H9 (cell line): ENCODE results near the gene RIOK1. TPM values are rescaled to one million over a fixed set of nuclear protein-coding genes. Genes with fewer than 3 reads are reported as not detected.
"Not testable (repeated sequence)": the region's sequence is repeated elsewhere in the genome, so short reads cannot be mapped to it uniquely, and the experiment has no call there.

Experiments
- DNase-seq: peaks from one replicate; pipeline ENCODE4 v3.0.0-alpha.2; 2017
- H2AFZ ChIP-seq: one replicate; pipeline ENCODE4 v1.6.1; 2013; ENCODE audit warnings: mild to moderate bottlenecking, low read length, control low read depth, moderate library complexity
- H2AK5ac ChIP-seq: 2 replicates; pipeline ENCODE4 v1.6.1; 2013; ENCODE audit warnings: low read length, control low read depth, mixed read lengths; ENCODE audit not compliant: insufficient read length
- H2BK120ac ChIP-seq: one replicate; pipeline ENCODE4 v1.6.1; 2013; ENCODE audit warnings: low read depth, mild to moderate bottlenecking, low read length, control low read depth, inconsistent platforms; ENCODE audit not compliant: poor library complexity, severe bottlenecking
- H2BK12ac ChIP-seq: 2 replicates; pipeline ENCODE4 v1.6.1; 2013; ENCODE audit warnings: low read length, control low read depth, mixed read lengths, low read depth; ENCODE audit not compliant: insufficient read length
- H2BK15ac ChIP-seq: 2 replicates; pipeline ENCODE4 v1.6.1; 2013; ENCODE audit warnings: low read depth, low read length, control low read depth
- H2BK20ac ChIP-seq: one replicate; pipeline ENCODE4 v1.6.1; 2013; ENCODE audit warnings: low read depth, mild to moderate bottlenecking, low read length, control low read depth, inconsistent platforms; ENCODE audit not compliant: poor library complexity, severe bottlenecking
- H2BK5ac ChIP-seq: 2 replicates; pipeline ENCODE4 v1.6.1; 2013; ENCODE audit warnings: low read length, control low read depth, mixed read lengths; ENCODE audit not compliant: insufficient read length
- H3K14ac ChIP-seq: 2 replicates; pipeline ENCODE4 v1.6.1; 2013; ENCODE audit warnings: low read length, control low read depth; ENCODE audit not compliant: insufficient read depth
- H3K18ac ChIP-seq: 2 replicates; pipeline ENCODE4 v1.6.1; 2013; ENCODE audit warnings: low read depth, mild to moderate bottlenecking, mixed read lengths, low read length, control low read depth; ENCODE audit not compliant: insufficient read length
- H3K23ac ChIP-seq: 2 replicates; pipeline ENCODE4 v1.6.1; 2013; ENCODE audit warnings: low read length, control low read depth, mixed read lengths, low read depth; ENCODE audit not compliant: insufficient read length
- H3K23me2 ChIP-seq: 2 replicates; pipeline ENCODE4 v1.6.1; 2013; ENCODE audit warnings: low read depth, mild to moderate bottlenecking, mixed read lengths, low read length, control low read depth; ENCODE audit not compliant: insufficient read length, poor library complexity, severe bottlenecking
- H3K27ac ChIP-seq: 2 replicates; pipeline ENCODE4 v1.5.1; 2013; ENCODE audit warnings: low read length, control low read depth, mixed read lengths, low read depth; ENCODE audit not compliant: insufficient read length
- H3K27me3 ChIP-seq: 2 replicates; pipeline ENCODE4 v1.6.1; 2013; ENCODE audit warnings: low read length, control low read depth, inconsistent platforms; ENCODE audit not compliant: insufficient read depth
- H3K4ac ChIP-seq: 2 replicates; pipeline ENCODE4 v1.6.1; 2013; ENCODE audit warnings: low read depth, mild to moderate bottlenecking, control low read depth, inconsistent platforms, low read length, moderate library complexity
- H3K4me1 ChIP-seq: 2 replicates; pipeline ENCODE4 v1.6.1; 2013; ENCODE audit warnings: low read length, control low read depth, inconsistent platforms; ENCODE audit not compliant: insufficient read depth
- H3K4me2 ChIP-seq: 2 replicates; pipeline ENCODE4 v1.6.1; 2013; ENCODE audit warnings: low read length, control low read depth, mixed read lengths; ENCODE audit not compliant: insufficient read length, insufficient read depth
- H3K56ac ChIP-seq: 2 replicates; pipeline ENCODE4 v1.6.1; 2013; ENCODE audit warnings: low read depth, mild to moderate bottlenecking, mixed read lengths, low read length, control low read depth; ENCODE audit not compliant: insufficient read length
- H3K79me1 ChIP-seq: 2 replicates; pipeline ENCODE4 v1.6.1; 2013; ENCODE audit warnings: low read depth, mild to moderate bottlenecking, moderate library complexity, low read length, control low read depth, inconsistent platforms; ENCODE audit not compliant: insufficient read depth, poor library complexity, severe bottlenecking
- H3K79me2 ChIP-seq: 2 replicates; pipeline ENCODE4 v1.6.1; 2013; ENCODE audit warnings: low read length, control low read depth, inconsistent platforms; ENCODE audit not compliant: insufficient read depth
- H3K9ac ChIP-seq: 2 replicates; pipeline ENCODE4 v1.6.1; 2013; ENCODE audit warnings: low read length, control low read depth, mixed read lengths; ENCODE audit not compliant: insufficient read length; ENCODE audit errors: extremely low read depth
- H3K9me3 ChIP-seq: one replicate; pipeline ENCODE4 v1.6.1; 2013; ENCODE audit warnings: low read depth, low read length, inconsistent platforms; ENCODE audit not compliant: control insufficient read depth
- H3T11ph ChIP-seq: one replicate; pipeline ENCODE4 v1.6.1; 2013; ENCODE audit warnings: mild to moderate bottlenecking, low read length, control low read depth, inconsistent platforms
- H4K20me1 ChIP-seq: one replicate; pipeline ENCODE4 v1.6.1; 2013; ENCODE audit not compliant: control insufficient read depth, insufficient read length, insufficient read depth
- H4K5ac ChIP-seq: 2 replicates; pipeline ENCODE4 v1.6.1; 2013; ENCODE audit warnings: low read depth, mild to moderate bottlenecking, mixed read lengths, low read length, control low read depth; ENCODE audit not compliant: insufficient read length
- H4K8ac ChIP-seq: replicated peaks from 2 replicates; pipeline ENCODE4 v1.6.1; 2013; ENCODE audit warnings: low read length, control low read depth, mixed read lengths, low read depth; ENCODE audit not compliant: insufficient read length
- H4K91ac ChIP-seq: 2 replicates; pipeline ENCODE4 v1.6.1; 2013; ENCODE audit warnings: low read depth, mild to moderate bottlenecking, moderate library complexity, mixed read lengths, low read length, control low read depth; ENCODE audit not compliant: insufficient read length
- H3K27ac Mint-ChIP-seq, 3 experiments: 2 replicates in 2 of 3; 3 replicates in 1 of 3; pipeline ENCODE4 v1.8.0; 2020 to 2021; ENCODE audit warnings: mixed read lengths in 3 of 3, mild to moderate bottlenecking in 1 of 3, moderate library complexity in 1 of 3
- H3K27me3 Mint-ChIP-seq: 2 replicates; pipeline ENCODE4 v1.8.0; 2021; ENCODE audit warnings: low read depth, mild to moderate bottlenecking, moderate library complexity, mixed read lengths
- H3K36me3 Mint-ChIP-seq, 3 experiments: 2 replicates in 2 of 3; 3 replicates in 1 of 3; pipeline ENCODE4 v1.8.0; 2020 to 2021; ENCODE audit warnings: low read depth in 3 of 3, mixed read lengths in 3 of 3; ENCODE audit not compliant: insufficient read depth in 1 of 3
- H3K4me1 Mint-ChIP-seq, 2 experiments: 2 replicates each; pipeline ENCODE4 v1.8.0; 2020; ENCODE audit warnings: mixed read lengths in 2 of 2
- H3K4me3 Mint-ChIP-seq, 2 experiments: 2 replicates in 1 of 2; 3 replicates in 1 of 2; pipeline ENCODE4 v1.8.0; 2020 to 2021; ENCODE audit warnings: mild to moderate bottlenecking in 2 of 2, mixed read lengths in 2 of 2, moderate library complexity in 1 of 2
- H3K9me3 Mint-ChIP-seq, 2 experiments: 2 replicates in 1 of 2; 3 replicates in 1 of 2; pipeline ENCODE4 v1.8.0; 2020; ENCODE audit warnings: mild to moderate bottlenecking in 2 of 2, mixed read lengths in 2 of 2, moderate library complexity in 1 of 2
- WGBS: extraction: QIAGEN DNeasy Blood & Tissue Kit; methylation state at CpG from one replicate; pipeline ENCODE4 v1.1.7; 2013; ENCODE audit warnings: missing lambda C conversion rate, low lambda C conversion rate, mixed read lengths; ENCODE audit not compliant: insufficient read length; ENCODE audit errors: extremely low coverage; 5-methylcytosine and 5-hydroxymethylcytosine counted together
- total RNA-seq: library from RNA; stranded (reverse); gene quantifications from 2 replicates; pipeline ENCODE4 v1.2.1, GENCODE V29; 2021

Gene RIOK1
- total RNA-seq, 1 experiment from 2014 or later, result 40.0 TPM

- H3K56ac ChIP-seq, H3K9me3 ChIP-seq, H3K79me2 ChIP-seq, H4K8ac ChIP-seq, H2BK120ac ChIP-seq, H2BK5ac ChIP-seq, H3K4ac ChIP-seq, H3K23ac ChIP-seq, H3T11ph ChIP-seq, DNase-seq, H3K4me2 ChIP-seq, H3K4me1 ChIP-seq, H2BK12ac ChIP-seq, H3K79me1 ChIP-seq, H2BK15ac ChIP-seq, H3K4me3 Mint-ChIP-seq, H3K27ac ChIP-seq, H3K27ac Mint-ChIP-seq, H3K18ac ChIP-seq, H2AFZ ChIP-seq, H4K91ac ChIP-seq, H3K14ac ChIP-seq, H3K36me3 Mint-ChIP-seq, H2BK20ac ChIP-seq, H3K27me3 Mint-ChIP-seq, H3K9me3 Mint-ChIP-seq, H4K5ac ChIP-seq, H2AK5ac ChIP-seq, H3K27me3 ChIP-seq, H3K9ac ChIP-seq, H3K23me2 ChIP-seq, H4K20me1 ChIP-seq: not testable (repeated sequence)
- H3K4me1 Mint-ChIP-seq, result peaks cover 19 to 20% of the 10 kb centered on the region in 2 experiments
- WGBS, result no CpG with 5 or more reads among the region's 3 CpGs
Measured at GRCh38 chr6:7351916-7352315, 37.7 kb upstream of the RIOK1 start.
